K562 (cell line): ENCODE measurements around the gene MAGI2. TPM values are rescaled to one million over a fixed set of nuclear protein-coding genes. Genes with fewer than 3 reads are reported as not detected.

Experiments
- ATAC-seq: fragments of 200-7000 bp; cut with Tn5 transposase; 3 replicates; pipeline ENCODE4 v1.9.1; 2020; ENCODE audit warnings: moderate library complexity
- BruUV-seq: library from RNA; stranded (reverse); fragments of 400-500 nt; replicated peaks from 2 replicates; lab custom pipeline; 2021; lab: Mats Ljungman, UMichigan
- CTCF ChIA-PET: fragments of 300-600 bp; formaldehyde crosslinking; extraction: SDS; loops from one replicate; lab custom pipeline; 2021; ENCODE audit warnings: low intra/inter-chr PET ratio; lab: Yijun Ruan, JAX
- POLR2A ChIA-PET: fragments of 300-600, 350-650 bp; sonication (Branson Sonifier 250); formaldehyde crosslinking; extraction: SDS; loops from one replicate; lab custom pipeline; 2021; ENCODE audit warnings: antibody characterized with exemption, inconsistent platforms; lab: Yijun Ruan, JAX
- DNase-seq, 4 experiments: peaks; one replicate each; pipeline versions ENCODE4 v3.0.0 to v3.0.0-alpha.2; 2011 to 2018; ENCODE audit warnings: low spot score in 3 of 4, mixed read lengths in 3 of 4; ENCODE audit errors: extremely low read depth in 1 of 4
- FAIRE-seq: peaks from 2 replicates; lab custom pipeline; 2011; peaks lifted over from hg19 to GRCh38; lab: Jason Lieb, UNC
- H2AFZ ChIP-seq: 2 replicates; pipeline ENCODE4 v1.6.0; 2011; ENCODE audit warnings: low read depth, low read length, control low read depth, inconsistent platforms
- H3K27ac ChIP-seq: fragments of 200-600 bp; 3 replicates; pipeline ENCODE4 v1.8.0; 2011; ENCODE audit warnings: low read depth, mild to moderate bottlenecking, control low read depth, inconsistent platforms, low read length, moderate library complexity, mixed read lengths; ENCODE audit errors: extremely low read depth
- H3K27me3 ChIP-seq, 2 experiments: fragments of 300-600 bp in 1 of 2; 2 replicates in 1 of 2; 3 replicates in 1 of 2; pipeline versions ENCODE4 v1.6.0 to v1.8.0; 2011; ENCODE audit warnings: inconsistent platforms in 2 of 2, low read length in 2 of 2, mild to moderate bottlenecking in 1 of 2, mixed read lengths in 1 of 2, moderate library complexity in 1 of 2; ENCODE audit not compliant: control insufficient read depth in 2 of 2, insufficient read depth in 2 of 2
- H3K36me3 ChIP-seq: fragments of 300-600 bp; 3 replicates; pipeline ENCODE4 v1.8.0; 2011; ENCODE audit warnings: mild to moderate bottlenecking, low read length, inconsistent platforms; ENCODE audit not compliant: control insufficient read depth, insufficient read depth
- H3K4me1 ChIP-seq, 2 experiments: fragments of 200-600 bp in 1 of 2; replicated peaks in 1 of 2; 2 replicates in 1 of 2; 3 replicates in 1 of 2; pipeline versions ENCODE4 v1.5.1 to v1.8.0; 2011; ENCODE audit warnings: inconsistent platforms in 2 of 2, low read length in 2 of 2, mild to moderate bottlenecking in 1 of 2, mixed read lengths in 1 of 2, moderate library complexity in 1 of 2; ENCODE audit not compliant: control insufficient read depth in 2 of 2, insufficient read depth in 2 of 2
- H3K4me2 ChIP-seq: 2 replicates; pipeline ENCODE4 v1.6.1; 2011; ENCODE audit warnings: low read length, control low read depth, inconsistent platforms, mixed read lengths; ENCODE audit not compliant: insufficient read depth
- H3K4me3 ChIP-seq: fragments of 200-600 bp; sonication (generic), shearing (Covaris generic); 2 replicates; pipeline ENCODE4 v1.5.1; 2016; ENCODE audit warnings: control low read depth, inconsistent platforms
- H3K79me2 ChIP-seq: fragments of 200-600 bp; 3 replicates; pipeline ENCODE4 v1.8.0; 2011; ENCODE audit warnings: low read length, inconsistent platforms; ENCODE audit not compliant: control insufficient read depth, insufficient read depth
- H3K9ac ChIP-seq, 2 experiments: 2 replicates each; pipeline versions ENCODE4 v1.6.0 to v1.6.1; 2011; ENCODE audit warnings: low read depth in 2 of 2, low read length in 2 of 2, control low read depth in 1 of 2, inconsistent platforms in 1 of 2, mild to moderate bottlenecking in 1 of 2, mixed read lengths in 1 of 2; ENCODE audit not compliant: insufficient read depth in 1 of 2
- H3K9me1 ChIP-seq: one replicate; pipeline ENCODE4 v1.6.0; 2011; ENCODE audit warnings: inconsistent platforms, mild to moderate bottlenecking, low read length, moderate library complexity; ENCODE audit not compliant: control insufficient read depth, insufficient read depth
- H3K9me3 ChIP-seq: replicated peaks from 2 replicates; pipeline ENCODE4 v1.5.1; 2011; ENCODE audit warnings: low read depth, low read length, inconsistent platforms; ENCODE audit not compliant: control insufficient read depth, insufficient read depth
- H4K20me1 ChIP-seq: replicated peaks from 2 replicates; pipeline ENCODE4 v1.6.1; 2011; ENCODE audit warnings: low read length, inconsistent platforms, mixed read lengths; ENCODE audit not compliant: control insufficient read depth, insufficient read depth
- ARID2 ChIP-seq: fragments of 450-650 bp; IDR thresholded peaks from 2 replicates; pipeline ENCODE4 v1.6.1; 2017; ENCODE audit warnings: antibody characterized with exemption, mild to moderate bottlenecking
- GMEB1 ChIP-seq: fragments of 250-450 bp; sonication (Bioruptor Pico); IDR thresholded peaks from 2 replicates; pipeline ENCODE4 v1.4.0; 2020; ENCODE audit warnings: mild to moderate bottlenecking
- HMG20B ChIP-seq: fragments of 250-450 bp; sonication (Bioruptor Pico); IDR thresholded peaks from 2 replicates; pipeline ENCODE4 v1.5.0; 2021; ENCODE audit warnings: mild to moderate bottlenecking
- HMGN3 ChIP-seq: IDR thresholded peaks from 2 replicates; pipeline ENCODE4 v1.6.1; 2011; ENCODE audit warnings: borderline replicate concordance, low read depth, mild to moderate bottlenecking, mixed read lengths, low read length; ENCODE audit not compliant: insufficient read length; ENCODE audit errors: extremely low read depth
- IRF2 ChIP-seq: sonication (generic); formaldehyde crosslinking; IDR thresholded peaks from 2 replicates; pipeline ENCODE4 v1.8.1; 2022; ENCODE audit warnings: mild to moderate bottlenecking, missing genetic modification reagents
- KAT2B ChIP-seq: IDR thresholded peaks from one replicate; pipeline ENCODE4 v1.6.1; 2012; ENCODE audit warnings: low read depth, mild to moderate bottlenecking, control low read depth, inconsistent platforms, low read length, moderate library complexity
- NRF1 ChIP-seq, 2 experiments: fragments of 450-650 bp; IDR thresholded peaks in 1 of 2; conservative IDR thresholded peaks in 1 of 2; 2 replicates each; pipeline ENCODE4 v1.6.1; 2014; ENCODE audit warnings: mild to moderate bottlenecking in 2 of 2
- POLR3G ChIP-seq: IDR thresholded peaks from 2 replicates; pipeline ENCODE4 v1.6.1; 2011; ENCODE audit not compliant: insufficient read length, insufficient replicate concordance; ENCODE audit errors: extremely low read depth
- RAD51 ChIP-seq: fragments of 450-650 bp; IDR thresholded peaks from 2 replicates; pipeline ENCODE4 v1.7.1; 2016; ENCODE audit warnings: low read depth, mild to moderate bottlenecking, borderline replicate concordance
- RBM34 ChIP-seq: fragments of 200-400 bp; formaldehyde crosslinking; IDR thresholded peaks from 2 replicates; pipeline ENCODE4 v1.6.1; 2018; ENCODE audit warnings: low read length, borderline replicate concordance; ENCODE audit not compliant: insufficient read depth
- SOX6 ChIP-seq: fragments of 450-650 bp; IDR thresholded peaks from 2 replicates; pipeline ENCODE4 v1.6.1; 2014; ENCODE audit warnings: mild to moderate bottlenecking
- ZEB2 ChIP-seq: fragments of 450-650 bp; IDR thresholded peaks from 2 replicates; pipeline ENCODE4 v1.6.1; 2016
- ZNF354B ChIP-seq: fragments of 250-450 bp; sonication (Bioruptor Pico); IDR thresholded peaks from 2 replicates; pipeline ENCODE4 v1.4.0; 2020
- WGBS: fragments of 100-300 bp; shearing (Covaris generic); methylation state at CpG from one replicate; pipeline ENCODE4 v1.1.6; 2016; ENCODE audit warnings: low coverage, mixed read lengths; ENCODE audit not compliant: insufficient coverage; ENCODE audit errors: missing lambda C conversion rate; 5-methylcytosine and 5-hydroxymethylcytosine counted together
- in situ Hi-C: fragments of 300-500 bp; cut with MboI; formaldehyde crosslinking; loops from 4 replicates; pipeline ENCODE4 v1.15.0; 2018; ENCODE audit warnings: inconsistent platforms, mixed read lengths
- intact Hi-C: fragments of 100-400 bp; cut with micrococcal nuclease; formaldehyde crosslinking; loops from 2 replicates; pipeline ENCODE4 v1.14.2; 2022
- polyA plus RNA-seq, 8 experiments: library from polyadenylated mRNA; depleted of rRNA in 4 of 8; stranded (reverse) in 5 of 8; unstranded in 3 of 8; fragments of >200 nt; fragmentation: Nextera tagmentation in 2 of 8; fragmentation: Illumina TruSeq in 1 of 8; extraction: Ambion mirVana in 2 of 8; extraction: Trizol in 1 of 8; gene quantifications; 2 replicates each; pipeline versions ENCODE4 v1.2.1 to v1.2.3, GENCODE V29; 2011 to 2014; ENCODE audit warnings: inconsistent platforms in 1 of 8, missing spikeins in 1 of 8
- total RNA-seq, 7 experiments: library from RNA; depleted of rRNA in 6 of 7; stranded (reverse); fragments of >200 nt in 6 of 7; fragmentation: Illumina TruSeq in 2 of 7; extraction: Trizol in 2 of 7; gene quantifications; 2 replicates each; pipeline versions ENCODE4 v1.2.1 to v1.2.3, GENCODE V29; 2011 to 2021; ENCODE audit warnings: low replicate concordance in 1 of 7
- TF ChIP-seq, protein P1 (sequence below): sonication (generic); formaldehyde crosslinking; IDR thresholded peaks from 2 replicates; pipeline ENCODE4 v1.8.0; 2022; ENCODE audit warnings: mild to moderate bottlenecking, missing genetic modification reagents
- TF ChIP-seq, protein P2 (sequence below): fragments of 450-650 bp; formaldehyde crosslinking; IDR thresholded peaks from 2 replicates; pipeline ENCODE4 v1.4.0; 2020; ENCODE audit warnings: mild to moderate bottlenecking, mixed read lengths

The MAGI2 gene
- total and polyA plus RNA-seq, 9 of the 15 experiments (the other 6 are each of a cell fraction or from before 2014, with no cell fraction given) = 0.27 to 1.4 (median 0.70) TPM

GRCh38 chr7:78609281-78609680, 844.2 kb downstream of the MAGI2 start:
- CTCF ChIA-PET = no interaction called here
- H3K9me1 ChIP-seq = no peaks in the 10 kb centered on the region
- no peak for ATAC-seq
- no peak overlapping the region for H3K4me3 ChIP-seq
- H3K4me1 ChIP-seq = no peaks in the 10 kb centered on the region
- no peak overlapping the region for H2AFZ ChIP-seq
- WGBS = 0% methylated on average over 2 of the region's 2 CpGs
- no peak overlapping the region for H3K27ac ChIP-seq
- TF ChIP-seq ZEB2 = no peak
- TF ChIP-seq HMG20B (CRISPR knock-in tag) = no peak
- no peak for TF ChIP-seq NRF1 (conservative IDR thresholded peaks at IDR 0.05 in 1 of 2, IDR thresholded peaks at IDR 0.05 in 1 of 2)
- no peak for TF ChIP-seq GMEB1 (CRISPR knock-in tag)
- no peak for TF ChIP-seq ZNF354B
- no peak for TF ChIP-seq SOX6
- TF ChIP-seq IRF2 (CRISPR knock-in tag) = no peak
- TF ChIP-seq RBM34 = no peak
- no peak for TF ChIP-seq HMGN3
- TF ChIP-seq KAT2B = no peak
- TF ChIP-seq, protein P1, sequence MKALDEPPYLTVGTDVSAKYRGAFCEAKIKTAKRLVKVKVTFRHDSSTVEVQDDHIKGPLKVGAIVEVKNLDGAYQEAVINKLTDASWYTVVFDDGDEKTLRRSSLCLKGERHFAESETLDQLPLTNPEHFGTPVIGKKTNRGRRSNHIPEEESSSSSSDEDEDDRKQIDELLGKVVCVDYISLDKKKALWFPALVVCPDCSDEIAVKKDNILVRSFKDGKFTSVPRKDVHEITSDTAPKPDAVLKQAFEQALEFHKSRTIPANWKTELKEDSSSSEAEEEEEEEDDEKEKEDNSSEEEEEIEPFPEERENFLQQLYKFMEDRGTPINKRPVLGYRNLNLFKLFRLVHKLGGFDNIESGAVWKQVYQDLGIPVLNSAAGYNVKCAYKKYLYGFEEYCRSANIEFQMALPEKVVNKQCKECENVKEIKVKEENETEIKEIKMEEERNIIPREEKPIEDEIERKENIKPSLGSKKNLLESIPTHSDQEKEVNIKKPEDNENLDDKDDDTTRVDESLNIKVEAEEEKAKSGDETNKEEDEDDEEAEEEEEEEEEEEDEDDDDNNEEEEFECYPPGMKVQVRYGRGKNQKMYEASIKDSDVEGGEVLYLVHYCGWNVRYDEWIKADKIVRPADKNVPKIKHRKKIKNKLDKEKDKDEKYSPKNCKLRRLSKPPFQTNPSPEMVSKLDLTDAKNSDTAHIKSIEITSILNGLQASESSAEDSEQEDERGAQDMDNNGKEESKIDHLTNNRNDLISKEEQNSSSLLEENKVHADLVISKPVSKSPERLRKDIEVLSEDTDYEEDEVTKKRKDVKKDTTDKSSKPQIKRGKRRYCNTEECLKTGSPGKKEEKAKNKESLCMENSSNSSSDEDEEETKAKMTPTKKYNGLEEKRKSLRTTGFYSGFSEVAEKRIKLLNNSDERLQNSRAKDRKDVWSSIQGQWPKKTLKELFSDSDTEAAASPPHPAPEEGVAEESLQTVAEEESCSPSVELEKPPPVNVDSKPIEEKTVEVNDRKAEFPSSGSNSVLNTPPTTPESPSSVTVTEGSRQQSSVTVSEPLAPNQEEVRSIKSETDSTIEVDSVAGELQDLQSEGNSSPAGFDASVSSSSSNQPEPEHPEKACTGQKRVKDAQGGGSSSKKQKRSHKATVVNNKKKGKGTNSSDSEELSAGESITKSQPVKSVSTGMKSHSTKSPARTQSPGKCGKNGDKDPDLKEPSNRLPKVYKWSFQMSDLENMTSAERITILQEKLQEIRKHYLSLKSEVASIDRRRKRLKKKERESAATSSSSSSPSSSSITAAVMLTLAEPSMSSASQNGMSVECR (CRISPR knock-in tag) = no peak
- TF ChIP-seq RAD51 = 0 out of 2 replicates have a peak, but pooled peaks have one; percentile 11
- TF ChIP-seq, protein P2, sequence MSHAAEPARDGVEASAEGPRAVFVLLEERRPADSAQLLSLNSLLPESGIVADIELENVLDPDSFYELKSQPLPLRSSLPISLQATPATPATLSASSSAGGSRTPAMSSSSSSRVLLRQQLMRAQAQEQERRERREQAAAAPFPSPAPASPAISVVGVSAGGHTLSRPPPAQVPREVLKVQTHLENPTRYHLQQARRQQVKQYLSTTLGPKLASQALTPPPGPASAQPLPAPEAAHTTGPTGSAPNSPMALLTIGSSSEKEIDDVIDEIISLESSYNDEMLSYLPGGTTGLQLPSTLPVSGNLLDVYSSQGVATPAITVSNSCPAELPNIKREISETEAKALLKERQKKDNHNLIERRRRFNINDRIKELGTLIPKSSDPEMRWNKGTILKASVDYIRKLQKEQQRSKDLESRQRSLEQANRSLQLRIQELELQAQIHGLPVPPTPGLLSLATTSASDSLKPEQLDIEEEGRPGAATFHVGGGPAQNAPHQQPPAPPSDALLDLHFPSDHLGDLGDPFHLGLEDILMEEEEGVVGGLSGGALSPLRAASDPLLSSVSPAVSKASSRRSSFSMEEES (CRISPR knock-in tag) = peak; percentile 80
- TF ChIP-seq POLR3G = no peak
- no peak for TF ChIP-seq ARID2
- TF ChIP-seq, all 486 proteins: peak for 2
- intact Hi-C loops = no loop called here
- Histone ChIP-seq H3K9me3 (no peaks in the 10 kb centered on the region), H3K36me3 (no peaks in the 10 kb centered on the region), H3K4me2 (no peak overlapping the region), H3K9ac (no peak overlapping the region), H3K27me3 (no peaks in the 10 kb centered on the region), H3K79me2 (no peaks in the 10 kb centered on the region), H4K20me1 (no peaks in the 10 kb centered on the region)
- DNase-seq (no peak), FAIRE-seq (no peak)
- POLR2A ChIA-PET = no interaction called here
- in situ Hi-C loops = no loop called here
- BruUV-seq = no TSS peak
